T-helper 1 cell treated with Interleukin-12 subunit alpha and Interleukin-12 subunit beta and Interleukin-4 antibody, amounts not matched to agents 30 ng/mL and 1 ng/mL, for 36 hours (primary cell): ENCODE data around the gene LAMTOR5. TPM values are rescaled to one million over a fixed set of nuclear protein-coding genes. Genes with fewer than 3 reads are reported as not detected.
"Not testable (repeated sequence)": the region's sequence is repeated elsewhere in the genome, so short reads cannot be mapped to it uniquely, and the experiment has no call there.

Source experiments
- intact Hi-C: fragments of 100-400 bp; cut with micrococcal nuclease; formaldehyde crosslinking; loops from one replicate; pipeline ENCODE4 v1.15.1; 2024
- total RNA-seq: library from RNA; stranded (reverse); gene quantifications from 2 replicates; pipeline ENCODE4 v1.2.3, GENCODE V29; 2022

The LAMTOR5 gene
- total RNA-seq, 1 donor from 2014 or later, result 142 TPM

DNA sequence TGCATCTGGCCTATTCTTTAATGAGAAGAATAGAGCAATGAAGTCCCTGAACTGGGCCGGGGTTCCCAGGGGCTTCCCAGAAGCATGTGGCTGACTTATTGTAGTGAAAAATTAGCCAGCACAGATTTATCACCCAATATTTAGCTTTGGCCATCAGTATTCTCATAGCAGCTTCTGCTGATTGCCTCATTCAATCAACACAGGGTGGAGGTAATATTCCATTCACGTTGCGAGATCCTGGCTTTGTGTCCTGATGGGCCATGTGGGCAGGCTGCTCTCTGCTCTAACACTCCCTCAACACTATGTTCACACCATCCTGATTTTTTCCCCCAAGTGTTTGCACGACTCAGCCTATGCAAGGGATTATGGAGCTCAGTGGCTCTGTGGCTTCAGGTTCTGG, 21.5 kb upstream of the LAMTOR5 start:
- intact Hi-C loops, result no loop called here

DNA sequence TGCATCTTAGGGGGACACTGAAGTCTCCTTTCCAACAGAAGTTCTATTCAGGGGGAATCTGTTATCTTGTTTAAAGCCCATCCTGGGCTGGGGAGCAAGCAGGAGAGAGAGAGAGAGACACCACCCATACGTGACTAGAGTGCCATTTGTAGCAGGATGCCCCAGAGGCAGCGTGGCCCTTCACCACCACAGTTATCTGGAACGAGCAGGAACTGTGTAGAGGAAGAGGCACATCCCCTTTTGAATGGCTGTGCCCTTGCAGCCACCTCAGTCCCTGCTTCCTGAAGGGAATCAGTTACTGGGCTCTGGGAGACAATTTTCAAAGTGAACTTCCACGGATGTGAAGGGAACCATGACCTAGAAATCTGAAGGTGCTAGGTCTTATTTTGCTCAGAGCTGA, 19.4 kb upstream of the LAMTOR5 start:
- intact Hi-C loops, result no loop called here

DNA sequence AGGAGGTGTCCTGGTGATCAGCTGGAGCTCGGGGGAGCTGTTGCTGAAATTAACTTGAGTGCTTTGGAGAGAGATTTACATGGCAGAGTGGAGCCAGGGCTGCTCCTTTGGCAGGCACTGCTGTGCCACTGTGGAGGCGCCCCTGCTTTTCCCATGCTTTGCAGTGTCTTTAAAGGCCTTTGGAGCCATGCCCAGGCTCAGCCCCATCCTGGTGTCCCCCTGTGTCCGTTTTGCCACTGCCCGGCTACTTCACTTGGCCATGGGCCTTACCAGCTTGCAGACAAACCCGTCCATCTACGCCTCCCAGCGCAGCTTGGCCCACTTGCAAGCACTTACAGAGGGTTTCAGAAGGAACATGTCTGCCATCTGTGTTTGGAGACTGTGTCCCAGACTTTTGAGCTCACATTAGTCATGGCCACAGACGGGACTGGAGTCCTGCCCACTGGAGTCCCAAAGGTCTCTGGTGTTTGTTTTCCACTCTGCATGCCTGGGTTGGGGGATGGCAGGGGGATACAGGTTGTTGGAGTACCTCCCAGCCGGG, 18.2 kb upstream of the LAMTOR5 start:
- intact Hi-C loops, result no loop called here

GRCh38 chr1:110424699-110425611, 17.5 kb upstream of the LAMTOR5 start:
- intact Hi-C loops, result no loop called here

DNA sequence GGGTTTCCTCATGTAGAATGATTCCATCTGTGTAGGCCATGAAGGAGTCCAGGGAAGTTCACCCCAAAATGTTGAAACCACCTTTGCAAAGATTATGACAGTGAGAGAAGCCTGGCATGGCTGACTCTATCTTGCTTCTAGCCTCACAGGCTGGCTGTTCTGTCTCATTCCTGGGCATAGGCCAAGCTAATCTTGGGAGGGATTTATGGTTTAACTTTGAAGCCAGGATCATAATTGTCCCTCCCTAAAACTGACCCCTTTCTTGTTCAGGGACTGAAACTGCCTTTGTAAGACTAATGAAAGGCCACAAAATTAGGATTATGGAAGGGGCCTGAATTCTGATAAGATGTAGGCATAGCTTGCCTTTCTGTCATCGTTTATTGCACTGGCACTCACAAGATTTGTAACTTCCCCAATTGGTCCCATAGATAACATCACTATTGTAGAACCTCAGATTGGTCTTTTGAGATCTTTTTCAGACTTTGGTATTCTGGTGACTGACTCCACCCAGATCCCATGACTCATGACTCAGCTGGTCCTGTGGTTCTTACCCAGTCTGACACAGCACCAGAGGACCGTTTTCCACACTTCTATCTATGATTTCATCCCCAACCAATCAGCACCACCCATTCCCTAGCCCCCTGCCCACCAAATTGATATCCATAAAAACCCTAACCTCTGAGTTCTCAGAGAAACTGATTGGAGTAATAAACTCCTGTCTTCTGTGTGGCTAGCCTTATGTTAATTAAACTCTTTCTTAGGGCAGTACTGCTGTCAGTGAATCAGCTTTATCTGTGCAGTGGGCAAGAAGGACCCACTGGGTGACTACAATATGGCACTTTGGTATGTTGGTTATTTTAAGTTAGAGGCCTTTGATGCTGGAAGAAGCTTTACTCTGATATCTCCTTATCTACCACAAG, 13.6 kb upstream of the LAMTOR5 start:
- intact Hi-C loops, result no loop called here

GRCh38 chr1:110420023-110420662, 12.6 kb upstream of the LAMTOR5 start:
- intact Hi-C loops, result no loop called here

DNA sequence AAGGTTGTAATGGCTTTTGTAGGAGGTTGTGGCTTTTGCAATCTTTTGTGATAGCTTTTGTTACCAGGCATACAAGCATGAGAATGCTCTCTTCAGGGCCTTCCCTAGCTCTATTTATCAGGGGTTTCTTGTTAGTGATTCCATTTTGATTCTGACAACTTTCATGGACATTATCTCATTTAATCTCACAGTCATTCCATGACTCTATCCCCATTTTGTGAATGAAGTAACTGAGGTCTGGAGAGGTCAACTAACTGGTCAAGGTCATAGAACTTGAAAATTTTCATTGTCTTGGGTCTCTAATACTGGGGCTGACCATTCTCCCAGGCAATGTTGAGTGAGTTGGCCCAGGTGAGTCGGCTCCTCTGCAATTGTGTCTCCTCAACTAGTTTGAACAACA, 11.2 kb upstream of the LAMTOR5 start:
- intact Hi-C loops, result no loop called here

DNA sequence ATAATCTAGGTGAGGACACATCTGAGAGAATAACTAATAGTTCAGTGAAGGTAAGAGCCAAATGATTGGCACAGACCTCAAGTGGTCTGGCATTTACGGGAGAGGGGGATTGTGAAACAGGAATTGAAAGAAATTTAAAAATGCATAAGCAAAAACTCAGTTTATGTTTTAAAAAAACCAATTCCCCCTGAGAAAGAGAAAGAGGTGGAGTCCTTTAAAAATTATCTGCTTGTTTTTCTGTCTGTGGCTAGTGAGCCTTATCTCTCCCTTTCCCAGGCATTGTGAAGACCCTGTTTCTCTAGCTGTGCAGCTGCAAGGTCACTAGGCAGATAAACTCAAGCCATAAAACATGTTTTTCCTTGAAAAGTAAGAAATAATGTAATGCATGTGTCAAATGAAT, 5.6 kb upstream of the LAMTOR5 start:
- intact Hi-C loops, result not testable (repeated sequence)

DNA sequence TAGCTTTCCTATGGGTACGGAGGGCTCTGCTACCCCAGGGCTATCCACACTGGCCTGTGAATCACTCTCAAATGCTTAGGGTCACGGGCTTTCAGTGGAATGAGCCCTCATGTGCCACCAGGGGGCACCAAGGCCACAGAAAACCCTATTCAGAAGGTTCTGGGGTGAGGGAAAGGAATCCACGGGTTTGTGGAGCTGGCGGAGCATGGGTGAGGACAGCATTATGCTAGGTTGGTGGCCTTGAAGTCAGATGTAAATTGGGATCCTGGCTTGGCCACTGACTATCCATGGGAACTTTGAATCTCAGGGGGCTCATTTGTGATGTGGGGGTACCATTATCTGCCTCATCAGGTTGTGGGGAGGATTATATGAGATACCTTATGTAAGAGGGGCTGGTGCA, 5.1 kb upstream of the LAMTOR5 start:
- intact Hi-C loops, result loop anchor here (1.0 kb wide), 4 partner anchors 48 to 371 kb away; no protein-coding TSS in a partner anchor

DNA sequence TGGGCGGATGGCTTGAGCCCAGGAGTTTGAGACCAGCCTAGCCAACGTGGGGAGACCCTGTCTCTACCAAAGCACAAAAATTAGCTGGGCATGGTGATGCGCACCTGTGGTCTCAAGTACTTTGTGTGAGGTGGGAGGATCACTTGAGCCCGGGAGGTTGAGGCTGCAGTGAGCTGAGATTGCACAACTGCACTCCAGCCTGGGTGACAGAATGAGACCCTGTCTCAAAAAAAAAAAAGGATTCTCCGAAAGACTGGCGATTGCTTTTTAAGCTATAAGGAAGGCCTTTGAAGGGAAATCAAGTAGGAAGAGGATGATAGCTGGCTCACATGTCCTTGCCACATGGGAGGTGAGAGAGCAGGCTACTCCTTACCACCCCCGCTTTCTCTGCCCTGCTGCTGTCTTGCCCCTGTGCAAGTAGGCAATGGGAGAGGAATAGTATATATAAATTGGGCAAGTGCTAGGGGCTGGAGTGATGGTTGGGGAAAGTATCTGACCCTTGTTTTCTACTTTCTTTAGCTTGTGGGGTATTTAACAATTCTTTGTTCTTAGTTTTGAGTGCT, 3.8 kb upstream of the LAMTOR5 start:
- intact Hi-C loops, result no loop called here

DNA sequence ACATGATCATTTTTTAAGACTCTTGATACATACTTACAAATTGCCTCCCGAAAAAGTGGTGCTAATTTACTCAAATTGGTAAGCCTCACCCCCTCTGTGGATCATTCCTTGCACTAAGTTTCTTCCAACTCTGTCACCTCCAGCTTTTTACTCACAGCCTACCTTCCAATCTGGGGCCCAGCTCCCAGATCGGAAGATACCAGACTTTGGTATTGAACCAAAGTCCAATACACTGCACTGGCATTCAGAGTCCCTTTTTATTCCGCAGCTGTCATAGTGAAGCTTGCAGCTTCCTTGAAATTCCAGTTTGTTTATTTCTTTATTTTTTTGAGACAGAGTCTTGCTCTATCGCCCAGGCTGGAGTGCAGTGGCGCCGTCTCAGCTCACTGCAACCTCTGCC, 1.8 kb upstream of the LAMTOR5 start:
- intact Hi-C loops, result loop anchor here (5.0 to 10.0 kb wide), 3 partner anchors 208 to 1035 kb away; partner anchors contain the start of genes ATP5PB, LRIF1 and WDR77

GRCh38 chr1:110408488-110408887, 994 bp upstream of the LAMTOR5 start:
- intact Hi-C loops, result loop anchor here (5.0 to 10.0 kb wide), 3 partner anchors 209 to 1036 kb away; partner anchors contain the start of genes ATP5PB, LRIF1 and WDR77

DNA sequence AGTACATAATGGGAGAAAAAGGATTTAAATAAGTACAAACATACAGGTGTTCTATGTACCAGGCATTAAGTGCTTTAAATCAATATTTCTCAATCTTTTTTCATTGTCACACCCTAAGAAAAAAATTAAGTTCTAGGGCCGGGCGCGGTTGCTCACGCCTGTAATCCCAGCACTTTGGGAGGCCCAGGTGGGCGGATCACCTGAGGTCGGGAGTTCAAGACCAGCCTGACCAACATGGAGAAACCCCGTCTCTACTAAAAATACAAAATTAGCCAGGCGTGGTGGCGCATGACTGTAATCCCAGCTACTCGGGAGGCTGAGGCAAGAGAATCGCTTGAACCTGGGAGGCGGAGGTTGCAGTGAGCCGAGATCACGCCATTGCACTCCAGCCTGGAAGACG, 1.1 kb downstream of the LAMTOR5 start:
- intact Hi-C loops, result loop anchor here (2.0 to 10.0 kb wide), 6 partner anchors 211 to 1038 kb away; partner anchors contain the start of genes ATP5PB, CD53, GNAI3 and LRIF1

- intact Hi-C loops, result loop anchor here (10.0 kb wide), 1 partner anchor 1040 kb away; the partner anchor contains the start of genes ATP5PB and WDR77
Observed at GRCh38 chr1:110404401-110404800, 3.1 kb downstream of the LAMTOR5 start.

GRCh38 chr1:110403805-110404204, 3.7 kb downstream of the LAMTOR5 start:
- intact Hi-C loops, result loop anchor here (10.0 kb wide), 1 partner anchor 1041 kb away; the partner anchor contains the start of genes ATP5PB and WDR77

- intact Hi-C loops, result not testable (repeated sequence)
Observed at GRCh38 chr1:110396259-110396958, 11.1 kb downstream of the LAMTOR5 start.

- intact Hi-C loops, result no loop called here
Observed at GRCh38 chr1:110394493-110394820, 13.0 kb downstream of the LAMTOR5 start.

- intact Hi-C loops, result no loop called here
Observed at GRCh38 chr1:110393691-110394492, 13.6 kb downstream of the LAMTOR5 start.

- intact Hi-C loops, result no loop called here
Observed at GRCh38 chr1:110393286-110393685, 14.2 kb downstream of the LAMTOR5 start.
